Measurements from ENCODE around the gene TWIST2.

The TWIST2 gene

DNA sequence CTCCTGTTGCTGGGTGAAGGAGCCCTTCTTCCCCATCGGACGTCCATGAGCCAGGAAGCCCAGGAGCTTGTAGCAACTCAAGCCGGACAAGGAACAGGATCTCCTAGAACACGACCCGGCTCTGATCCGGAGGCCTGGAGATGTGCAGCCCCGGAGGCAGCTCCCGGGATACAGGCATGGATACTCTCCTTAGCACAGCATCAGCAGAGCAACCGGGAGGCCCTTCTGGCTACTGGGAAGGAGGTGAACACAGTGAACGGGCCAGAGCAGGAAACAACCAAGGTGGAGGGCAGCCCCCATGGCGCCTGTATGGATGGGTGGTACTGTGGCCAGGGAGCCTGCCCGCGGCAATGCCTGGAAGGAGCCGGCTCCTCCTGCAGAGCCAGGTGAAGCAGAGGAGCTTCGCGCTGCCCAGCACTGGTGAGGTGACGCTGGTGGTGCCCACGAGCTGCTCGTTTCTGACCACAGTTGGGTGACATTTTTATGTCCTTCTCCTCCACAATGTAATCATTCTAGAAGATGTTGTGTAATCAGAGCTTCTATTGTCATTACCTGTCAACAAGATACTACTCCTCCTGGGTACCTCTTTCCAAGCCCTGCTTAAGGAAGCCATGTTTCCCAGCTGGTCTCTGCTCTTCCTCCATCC lies 94.3 kb downstream of the TWIST2 start:
- DNase-seq, result no peak

DNA sequence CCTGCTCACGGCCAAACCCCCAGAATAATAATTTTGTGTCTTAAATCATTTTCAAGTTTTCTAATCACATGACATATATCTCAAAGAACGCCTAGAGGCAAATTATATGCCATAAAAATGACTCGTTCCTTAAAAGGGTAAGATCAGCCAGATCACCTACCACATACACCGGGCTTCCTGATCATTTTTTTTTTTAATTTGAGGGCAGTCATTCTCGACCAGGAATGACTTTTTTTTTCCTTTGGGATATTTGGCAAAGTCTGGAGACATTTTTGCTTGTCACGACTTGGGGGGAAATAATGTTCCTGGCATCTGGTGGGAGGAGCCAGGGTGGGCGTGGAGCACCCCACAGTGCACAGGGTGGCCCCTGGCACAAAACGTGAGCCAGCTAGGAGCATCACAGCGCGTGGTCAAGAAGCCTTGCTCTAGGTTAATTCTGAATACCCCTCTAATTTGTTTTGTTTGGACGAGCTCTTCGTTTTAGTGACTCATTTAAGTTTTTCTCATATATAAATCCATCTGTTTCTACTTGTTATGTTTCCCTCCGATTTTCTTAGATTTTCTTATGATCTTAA lies 94.9 kb downstream of the TWIST2 start:
- no peak for DNase-seq

DNA sequence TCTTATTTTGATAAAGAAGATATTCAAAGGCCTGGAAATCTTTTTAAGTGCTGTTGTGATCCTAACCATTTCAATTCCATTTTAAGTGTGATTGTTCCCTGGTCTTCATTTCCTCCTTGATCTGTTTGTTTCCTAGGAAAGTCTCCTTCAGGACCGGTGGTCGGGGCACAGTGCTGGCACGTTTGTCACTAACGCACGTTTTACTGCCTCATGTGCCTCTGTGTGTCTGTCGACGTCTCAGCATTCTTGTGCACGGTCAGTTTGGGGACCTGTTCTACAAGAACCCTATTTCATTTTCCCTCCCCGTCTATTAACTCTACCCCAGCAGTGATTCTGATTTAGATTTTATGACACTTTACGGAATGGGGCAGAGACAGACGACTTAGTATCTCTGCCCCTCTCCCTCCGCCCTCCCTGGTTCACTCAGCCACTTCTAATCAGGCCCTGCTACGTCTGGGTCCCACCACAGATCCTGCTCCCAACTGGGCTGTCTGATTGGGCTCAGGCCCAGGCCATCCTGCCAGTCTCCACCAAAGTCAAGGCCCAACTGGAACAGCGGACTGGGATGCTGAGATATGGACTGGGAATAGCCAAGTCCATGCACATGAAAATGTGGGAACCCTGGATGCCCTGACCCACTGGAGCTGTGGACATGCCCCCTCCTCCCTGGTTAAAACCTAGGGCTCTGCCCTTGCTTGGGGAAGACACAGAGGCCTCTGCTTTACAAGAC lies 95.6 kb downstream of the TWIST2 start:
- no peak for DNase-seq

DNA sequence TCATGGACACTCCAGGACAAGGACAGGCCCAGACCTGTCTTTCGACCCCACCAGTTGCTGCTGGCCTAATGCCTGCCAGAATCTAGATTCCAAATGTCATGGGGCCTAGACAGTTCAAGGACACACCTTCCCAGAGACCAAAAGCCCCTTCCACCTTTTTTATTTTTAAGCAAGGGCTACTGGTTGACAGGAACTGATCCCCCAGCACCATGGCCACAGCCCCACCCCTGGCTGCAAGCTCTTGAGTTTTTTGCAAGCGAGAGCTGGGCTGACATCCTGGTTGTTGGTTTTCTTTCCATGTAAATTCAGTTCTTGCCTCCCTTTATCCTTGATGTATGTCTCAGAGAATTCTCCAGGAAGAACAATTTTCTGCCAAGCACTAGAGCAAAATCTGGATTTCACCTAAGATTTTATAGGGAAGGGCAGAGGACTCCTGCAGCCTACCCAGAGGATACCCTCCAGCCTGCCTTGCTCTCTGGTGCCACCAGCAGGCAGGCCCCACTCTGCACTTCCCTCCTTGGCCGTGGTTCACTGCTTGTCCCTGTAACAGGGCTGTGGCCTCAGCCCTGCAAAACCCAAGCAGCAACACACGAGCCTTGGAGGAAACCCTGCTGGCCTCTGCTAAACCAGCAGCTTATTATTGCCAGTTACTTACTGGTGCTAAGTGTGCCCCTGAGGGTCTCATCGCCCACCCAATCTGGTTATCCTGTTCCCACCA lies 97.7 kb downstream of the TWIST2 start:
- peak in 1 of 5 experiments; percentile 11 for DNase-seq

DNA sequence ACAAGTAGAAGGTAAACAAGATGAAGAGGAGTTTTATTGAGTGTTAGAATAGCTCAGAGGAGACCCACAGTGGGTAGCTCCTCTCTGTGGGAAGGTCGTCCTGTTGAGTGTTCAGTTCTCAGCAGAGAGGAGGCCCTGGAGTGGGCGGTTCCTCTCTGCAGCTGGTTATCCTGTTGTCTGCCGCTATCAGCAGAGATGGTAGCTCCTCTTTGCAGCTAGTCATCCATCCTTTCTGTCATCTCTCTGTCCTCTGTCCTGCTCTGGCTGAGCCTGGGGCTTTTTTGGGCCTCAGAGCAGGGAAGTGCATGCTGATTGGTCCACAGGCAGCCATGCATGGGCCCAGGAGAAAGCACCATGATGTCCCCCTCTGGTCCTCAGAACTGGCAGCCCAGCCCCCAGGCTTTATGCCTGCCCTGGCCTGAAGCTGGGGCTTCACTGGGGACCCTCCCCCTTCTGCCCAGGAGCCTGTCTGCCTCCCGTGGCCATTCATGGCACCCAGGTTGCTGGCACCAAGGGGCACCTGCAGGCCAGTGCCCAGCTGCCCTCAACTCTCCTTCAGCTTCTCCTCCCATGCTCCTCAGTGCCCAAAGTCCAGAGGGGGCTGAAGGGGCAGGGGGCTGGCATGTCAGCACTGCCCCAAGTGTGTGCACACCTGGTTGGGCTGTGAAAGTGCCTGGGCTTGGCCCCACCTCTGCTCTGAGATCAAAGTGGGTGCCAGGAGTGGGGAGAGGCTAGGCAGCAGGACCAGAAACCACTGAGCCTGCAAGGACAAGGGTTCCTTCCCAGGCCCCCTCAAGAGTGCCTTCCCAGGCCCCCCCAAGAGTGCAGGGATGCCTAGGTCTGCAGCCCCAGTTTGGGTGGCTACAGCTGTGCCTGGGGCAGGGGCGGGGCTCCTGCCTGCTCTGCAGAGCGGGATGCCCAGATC lies 98.7 kb downstream of the TWIST2 start:
- DNase-seq, result no peak

DNA sequence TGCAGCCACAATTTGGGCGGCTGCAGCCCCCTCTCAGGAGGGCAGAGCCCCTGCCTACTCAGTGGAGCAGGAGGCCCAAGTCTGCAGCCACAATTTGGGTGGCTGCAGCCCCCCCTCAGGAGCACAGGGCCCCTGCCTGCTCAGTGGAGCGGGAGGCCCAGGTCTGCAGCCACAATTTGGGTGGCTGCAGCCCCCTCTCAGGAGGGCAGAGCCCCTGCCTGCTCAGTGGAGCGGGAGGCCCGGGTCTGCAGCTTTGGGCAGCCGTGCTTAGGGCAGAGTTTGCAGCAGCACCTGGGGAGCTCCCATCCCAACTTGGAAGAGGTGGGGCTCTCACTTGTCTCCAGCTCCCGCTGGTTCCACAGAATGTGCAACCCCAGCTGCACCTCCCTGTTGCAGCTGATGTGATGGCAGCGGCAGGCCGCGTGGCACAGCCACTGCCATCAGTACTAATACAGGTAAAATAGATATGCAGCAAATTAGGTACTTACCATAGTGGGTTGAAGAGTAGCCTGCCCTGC lies 99.4 kb downstream of the TWIST2 start:
- DNase-seq, result no peak

DNA sequence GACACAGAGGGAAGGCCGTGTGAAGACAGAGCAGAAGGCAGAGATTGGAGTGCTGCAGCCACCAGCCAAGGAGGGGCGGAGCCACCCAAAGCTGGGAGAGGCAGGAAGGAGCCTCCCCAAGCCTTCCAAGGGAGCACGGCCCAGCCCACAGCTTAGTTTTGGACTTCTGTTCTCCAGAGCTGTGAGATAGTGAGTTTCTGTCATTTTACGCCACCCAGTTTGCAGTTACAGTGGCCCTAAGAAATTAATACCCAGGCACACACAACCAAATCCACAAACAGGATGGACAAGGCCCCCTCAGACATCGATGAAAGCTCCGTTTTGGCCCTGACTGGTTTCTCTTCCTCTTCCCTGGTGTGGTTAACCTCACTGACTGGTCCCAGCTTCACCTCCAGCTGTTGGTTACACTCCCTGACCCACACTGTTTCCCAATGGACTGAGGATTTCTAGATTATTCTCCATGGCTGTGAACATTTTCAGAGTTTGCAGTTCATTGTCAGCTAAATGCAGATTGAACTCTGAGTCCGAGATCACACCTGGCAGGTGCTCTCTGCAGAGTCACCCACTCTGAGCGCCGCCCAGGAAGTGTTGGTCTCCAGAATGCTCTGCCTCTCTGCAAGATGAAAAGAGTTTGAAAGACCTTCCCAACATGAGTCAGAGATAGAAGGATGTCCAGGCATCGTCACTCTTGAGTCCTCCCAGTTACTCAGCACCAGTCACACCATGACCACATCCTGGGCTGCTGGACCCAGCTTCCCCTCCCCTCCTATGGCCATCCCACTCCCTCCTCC lies 100.2 kb downstream of the TWIST2 start:
- no peak for DNase-seq

DNA sequence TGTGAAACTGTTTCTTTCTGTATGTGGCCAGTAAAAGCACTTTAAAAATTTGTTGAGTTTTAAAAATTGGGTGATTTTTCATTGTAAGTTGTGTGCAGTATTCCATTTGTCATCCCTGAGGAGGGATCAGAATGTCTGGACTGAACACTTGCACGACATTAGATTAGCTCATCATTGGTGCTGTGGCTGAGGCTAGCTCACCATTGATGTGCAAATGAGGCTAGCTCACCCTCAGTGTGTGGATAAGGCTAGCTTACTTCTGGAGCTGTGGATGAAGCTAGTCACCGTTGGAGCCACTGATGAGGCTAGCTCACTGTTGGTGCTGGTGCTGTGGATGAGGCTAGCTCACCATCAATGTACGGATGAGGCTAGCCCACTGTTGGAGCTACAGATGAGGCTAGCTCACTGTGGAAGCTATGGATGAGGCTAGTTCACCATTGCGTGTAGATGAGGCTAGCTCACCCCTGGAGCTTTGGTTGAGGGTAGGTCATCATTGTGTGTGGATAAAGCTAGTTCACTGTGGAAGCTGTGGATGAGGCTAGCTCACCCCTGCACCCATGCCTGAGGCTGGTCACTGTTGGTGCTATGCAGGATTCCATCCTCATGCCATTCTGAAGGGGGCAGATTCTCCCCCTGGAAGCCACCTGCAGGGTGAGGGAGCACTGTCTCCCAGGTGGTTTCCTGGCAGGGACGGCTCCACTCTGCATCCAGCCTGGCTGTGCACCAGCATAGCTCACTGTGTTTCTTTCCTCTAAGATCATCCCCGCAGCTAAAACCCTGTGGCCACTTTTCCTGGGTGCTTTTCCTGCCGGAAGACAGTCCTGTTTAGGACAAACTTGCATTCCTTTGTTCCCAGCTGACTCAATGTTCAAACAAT lies 101.1 kb downstream of the TWIST2 start:
- no peak for DNase-seq

DNA sequence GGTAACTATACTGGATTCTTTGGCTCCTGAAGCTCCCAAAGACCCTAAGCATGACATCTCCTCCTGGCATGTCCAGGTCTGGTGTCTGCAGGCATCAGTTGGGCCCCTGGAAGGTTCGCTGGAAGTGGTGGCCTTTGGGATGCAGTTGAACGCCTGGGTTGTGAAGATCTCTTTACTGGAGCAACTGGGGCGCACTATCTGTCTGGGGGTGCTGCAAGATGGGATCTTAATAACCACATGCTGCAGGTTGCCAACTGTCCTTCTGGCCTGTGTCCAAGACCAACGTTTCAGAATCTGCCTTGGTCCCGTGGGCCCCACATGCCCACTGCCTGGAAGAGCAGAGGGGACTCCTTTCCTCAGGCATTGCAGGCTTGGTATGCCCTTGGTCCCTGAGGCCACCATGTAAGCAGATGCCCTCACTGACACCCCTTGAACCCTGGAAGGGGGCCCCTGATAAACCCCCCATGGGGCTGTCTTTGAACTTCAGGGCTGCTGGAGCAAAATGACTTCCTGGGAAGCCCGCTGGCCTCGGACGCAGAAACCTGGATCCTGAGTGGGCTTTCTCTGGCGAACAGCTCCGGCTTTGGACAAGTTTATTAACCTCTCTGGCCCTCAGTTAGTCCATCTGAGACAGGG lies 101.9 kb downstream of the TWIST2 start:
- DNase-seq, result no peak

DNA sequence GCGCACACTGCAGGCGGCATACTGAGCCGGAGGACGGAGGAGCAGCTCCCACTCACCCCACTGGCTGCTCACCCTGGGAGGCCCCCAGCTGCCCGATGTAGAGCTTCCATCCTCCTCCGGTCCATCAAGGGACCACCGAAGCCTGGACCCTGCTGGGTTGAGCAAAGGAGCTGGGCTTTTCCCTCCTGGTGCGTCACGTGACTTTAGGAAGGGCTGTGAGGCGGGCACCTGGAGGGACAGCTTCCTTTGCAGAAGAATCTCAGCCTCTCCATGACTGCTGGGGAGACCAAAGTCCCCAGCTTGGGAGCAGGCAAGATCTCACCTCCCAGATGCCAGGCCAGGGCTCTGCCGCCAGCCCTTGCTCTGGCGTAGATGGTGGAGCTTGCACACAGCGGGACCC lies 102.7 kb downstream of the TWIST2 start:
- no peak for DNase-seq

DNA sequence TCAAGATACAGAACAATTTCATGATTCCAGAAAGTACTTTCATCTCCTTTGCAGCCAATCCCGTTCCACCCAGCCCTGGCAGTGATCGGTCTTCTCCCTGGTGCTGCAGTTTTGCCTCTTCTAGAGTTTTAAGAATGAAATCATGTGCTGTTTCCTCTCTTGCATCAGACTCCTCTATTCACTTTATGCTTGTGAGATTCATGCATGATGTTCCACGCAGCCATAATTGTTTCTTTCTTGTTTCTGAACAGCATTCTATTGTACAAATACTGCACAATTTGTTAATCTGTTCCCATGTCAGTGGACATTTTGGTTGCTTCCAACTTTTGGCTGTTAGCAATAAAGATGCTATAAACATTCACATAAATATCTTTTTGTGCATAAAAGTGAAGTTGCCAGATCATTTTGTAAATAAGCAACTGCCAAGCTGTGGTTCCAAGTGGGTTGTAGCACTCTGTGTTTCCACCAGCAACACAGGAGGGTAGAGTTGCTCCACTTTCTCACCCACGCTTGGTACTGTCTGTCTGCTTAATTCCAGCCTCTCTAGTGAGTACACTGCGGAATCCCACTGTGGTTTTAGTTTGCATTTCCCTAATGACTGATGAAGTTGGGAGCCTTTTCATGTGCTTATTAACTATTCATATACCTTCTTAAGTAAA lies 104.5 kb downstream of the TWIST2 start:
- DNase-seq, result no peak

DNA sequence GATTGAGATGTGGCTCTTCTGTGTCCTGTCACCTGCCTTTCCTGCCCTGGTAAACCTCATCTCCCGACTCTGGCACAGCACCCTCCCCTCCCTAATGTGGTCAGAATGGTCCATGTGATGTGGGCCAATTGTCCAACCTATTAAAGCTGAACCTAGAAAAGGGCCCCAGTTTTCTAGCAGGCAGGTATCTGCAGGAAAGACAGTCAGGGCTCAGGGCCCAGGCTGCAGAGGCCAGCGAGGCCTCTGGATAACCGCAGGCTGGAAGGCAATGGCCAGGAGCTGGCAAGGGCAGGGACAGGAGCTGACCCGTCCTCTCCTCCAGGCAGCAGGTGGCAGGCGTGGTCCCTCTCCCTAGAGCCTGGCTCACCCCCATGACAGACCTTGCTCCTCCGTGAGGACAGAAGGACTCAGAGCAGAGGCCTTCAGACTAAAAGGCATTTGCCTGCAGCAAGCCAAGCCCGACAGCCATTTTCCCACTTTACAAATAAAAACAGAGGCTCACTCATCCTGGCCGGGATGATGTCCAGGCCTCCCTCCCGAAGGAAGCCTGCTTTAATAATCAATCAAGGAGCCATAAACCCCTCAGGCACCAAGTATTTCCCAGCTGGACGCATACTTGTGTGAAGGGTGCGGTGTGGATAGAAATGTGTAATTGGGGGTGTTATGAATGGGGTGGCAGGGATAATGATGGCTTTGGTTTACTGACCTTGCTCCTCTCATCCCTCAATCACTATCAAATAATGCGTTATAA lies 107.1 kb downstream of the TWIST2 start:
- DNase-seq, result no peak

DNA sequence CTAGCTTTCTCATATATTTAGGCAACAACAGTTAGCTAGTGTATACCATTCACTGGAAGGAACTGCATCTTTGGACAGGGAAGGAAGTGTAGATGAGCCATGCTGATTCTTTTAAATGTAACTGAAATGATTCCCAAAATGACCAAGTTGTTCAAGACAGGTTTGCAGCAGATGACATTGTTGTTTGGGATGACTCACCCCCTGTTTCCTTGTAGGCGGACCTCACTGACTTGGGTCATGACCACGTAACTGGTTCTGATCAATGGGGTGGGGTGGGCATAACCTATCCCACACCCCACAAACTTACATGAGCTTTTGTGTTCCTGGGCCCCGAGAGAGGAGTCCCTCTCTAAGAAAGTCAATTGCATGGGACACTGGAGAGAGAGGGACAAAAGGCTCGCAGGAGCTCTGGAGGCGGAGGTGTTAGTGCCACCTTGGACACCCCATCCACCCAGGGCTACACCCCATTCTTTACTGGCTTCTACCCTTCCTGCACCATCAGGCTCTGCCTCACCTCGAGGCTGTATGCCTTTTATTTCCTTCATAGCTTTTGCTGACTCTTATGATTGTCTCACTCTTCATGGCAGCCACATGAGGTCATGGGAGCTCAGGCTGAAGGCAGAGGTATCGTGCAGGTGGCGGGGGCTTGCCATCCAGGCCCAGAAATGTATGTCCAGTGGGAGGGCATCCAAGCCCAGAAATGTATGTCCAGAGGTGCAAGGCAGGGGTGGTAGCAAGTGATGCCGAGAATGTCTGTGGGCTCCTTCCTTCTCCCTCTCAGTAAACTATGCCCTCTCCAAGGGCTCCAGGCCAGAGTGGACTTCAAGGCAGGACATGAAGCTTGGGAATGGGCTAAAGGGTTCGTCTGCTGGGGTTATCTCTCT lies 108.0 kb downstream of the TWIST2 start:
- DNase-seq, result no peak

DNA sequence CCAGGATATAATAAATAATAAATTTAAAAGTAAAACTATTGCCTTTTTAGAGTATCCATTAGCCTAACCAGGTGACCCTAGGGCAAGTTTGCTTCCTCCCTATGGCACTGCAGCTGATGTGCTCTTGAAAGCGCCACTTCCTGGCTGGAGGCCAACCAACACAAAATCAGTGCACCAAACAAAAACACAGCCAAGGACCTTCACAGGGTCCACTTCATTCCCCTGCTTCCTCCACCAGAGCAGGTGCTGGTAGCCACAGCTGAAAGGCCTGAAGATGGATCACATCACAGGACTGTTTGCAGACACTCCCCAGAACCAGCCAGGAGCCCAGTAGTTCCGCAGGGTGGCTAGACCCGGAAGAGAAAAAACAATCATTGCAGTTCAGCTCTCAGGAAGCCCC lies 108.8 kb downstream of the TWIST2 start:
- no peak for DNase-seq

Measured in T-helper 2 cell (primary cell).